Body of pancreas (tissue), 4 donors: ENCODE data around the gene CTSE. TPM values are rescaled to one million over a fixed set of nuclear protein-coding genes. Genes with fewer than 3 reads are reported as not detected.

Source experiments
- ATAC-seq: fragments of 150-250 bp; one replicate; pipeline ENCODE4 v1.9.1; 2016
- DNase-seq, 4 donors: peaks; one replicate each; pipeline ENCODE4 v3.0.0-alpha.2; 2019
- H3K27ac ChIP-seq, 4 donors: fragments of 200-600 bp; sonication (generic); 1 replicate in 3 of 4; 2 replicates in 1 of 4; pipeline versions ENCODE4 v1.5.1 to v1.6.1; 2016 to 2019; ENCODE audit warnings: mild to moderate bottlenecking in 1 of 4, mixed read lengths in 1 of 4, moderate library complexity in 1 of 4
- H3K27me3 ChIP-seq, 2 donors: fragments of 200-600 bp; sonication (generic); one replicate each; pipeline ENCODE4 v1.6.0; 2016; ENCODE audit warnings: mild to moderate bottlenecking in 1 of 2
- H3K36me3 ChIP-seq, 2 donors: fragments of 200-600 bp; sonication (generic); replicated peaks in 1 of 2; 2 replicates each; pipeline ENCODE4 v1.5.1; 2016; ENCODE audit warnings: low read depth in 2 of 2; ENCODE audit not compliant: insufficient read depth in 1 of 2
- H3K4me1 ChIP-seq: fragments of 200-600 bp; sonication (generic); one replicate; pipeline ENCODE4 v1.6.0; 2016
- H3K4me3 ChIP-seq, 2 donors: fragments of 200-600 bp; sonication (generic); 1 replicate in 1 of 2; 2 replicates in 1 of 2; pipeline ENCODE4 v1.5.1; 2016 to 2019
- H3K9me3 ChIP-seq, 3 donors: fragments of 200-600 bp; sonication (generic); 1 replicate in 2 of 3; 2 replicates in 1 of 3; pipeline ENCODE4 v1.5.1; 2016
- POLR2A ChIP-seq, 3 donors: fragments of 450-650 bp; IDR thresholded peaks; one replicate each; pipeline ENCODE4 v1.6.1; 2016; ENCODE audit warnings: antibody characterized with exemption in 3 of 3, mild to moderate bottlenecking in 2 of 3
- WGBS, 2 donors: methylation state at CpG; one replicate each; pipeline ENCODE4 v1.1.5; 2017; 5-methylcytosine and 5-hydroxymethylcytosine counted together
- intact Hi-C: fragments of 100-400 bp; cut with DNase I; formaldehyde crosslinking; loops from one replicate; pipeline ENCODE4 v1.15.1; 2023
- total RNA-seq, 2 donors: library from RNA; depleted of rRNA; stranded (reverse); fragments of >200 nt; gene quantifications; one replicate each; pipeline ENCODE4 v1.1.0, GENCODE V29; 2016
- TF ChIP-seq, protein P1 (sequence below), 7 experiments: fragments of 450-650 bp in 4 of 7; fragments of 200-600 bp in 3 of 7; sonication (generic) in 3 of 7; IDR thresholded peaks; one replicate each; pipeline ENCODE4 v1.5.1; 2016 to 2019; ENCODE audit warnings: antibody characterized with exemption in 7 of 7

CTSE gene
- total RNA-seq, 2 donors from 2014 or later: 4.9 to 28.3 TPM

DNA sequence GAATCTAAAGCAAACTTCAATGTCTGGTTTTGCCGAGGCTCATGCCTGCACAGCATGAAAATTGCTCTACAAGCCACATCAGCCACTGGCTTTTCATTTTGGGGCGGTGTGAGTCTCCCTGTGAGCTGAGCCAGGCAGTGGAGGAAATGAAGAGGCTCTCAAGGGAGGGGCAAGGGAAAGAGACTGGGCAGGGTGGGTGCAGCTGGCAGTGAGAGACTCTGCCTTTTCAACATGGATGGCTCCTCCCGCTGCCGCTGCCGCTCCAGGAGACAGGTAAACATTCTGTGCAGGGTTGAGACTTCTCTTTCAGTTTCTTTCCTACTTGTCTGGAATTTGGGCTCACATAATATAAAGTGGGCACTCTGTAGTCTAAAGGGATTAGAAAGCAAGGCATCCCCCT is 11.3 kb upstream of the CTSE start:
- H3K27me3 ChIP-seq: peaks cover 0 to 3% of the 10 kb centered on the region in 2 donors
- no peaks in the 10 kb centered on the region for H3K9me3 ChIP-seq
- H3K27ac ChIP-seq: no peak overlapping the region
- 41 to 58% methylated on average over 5 of the region's 5 CpGs for WGBS, 2 donors
- H3K36me3 ChIP-seq: no peaks in the 10 kb centered on the region
- DNase-seq (no peak), ATAC-seq (no peak)
- intact Hi-C loops: no loop called here
- H3K4me1 ChIP-seq: no peaks in the 10 kb centered on the region
- TF ChIP-seq POLR2A (IDR thresholded peaks at IDR 0.05): no peak
- TF ChIP-seq, protein P1, sequence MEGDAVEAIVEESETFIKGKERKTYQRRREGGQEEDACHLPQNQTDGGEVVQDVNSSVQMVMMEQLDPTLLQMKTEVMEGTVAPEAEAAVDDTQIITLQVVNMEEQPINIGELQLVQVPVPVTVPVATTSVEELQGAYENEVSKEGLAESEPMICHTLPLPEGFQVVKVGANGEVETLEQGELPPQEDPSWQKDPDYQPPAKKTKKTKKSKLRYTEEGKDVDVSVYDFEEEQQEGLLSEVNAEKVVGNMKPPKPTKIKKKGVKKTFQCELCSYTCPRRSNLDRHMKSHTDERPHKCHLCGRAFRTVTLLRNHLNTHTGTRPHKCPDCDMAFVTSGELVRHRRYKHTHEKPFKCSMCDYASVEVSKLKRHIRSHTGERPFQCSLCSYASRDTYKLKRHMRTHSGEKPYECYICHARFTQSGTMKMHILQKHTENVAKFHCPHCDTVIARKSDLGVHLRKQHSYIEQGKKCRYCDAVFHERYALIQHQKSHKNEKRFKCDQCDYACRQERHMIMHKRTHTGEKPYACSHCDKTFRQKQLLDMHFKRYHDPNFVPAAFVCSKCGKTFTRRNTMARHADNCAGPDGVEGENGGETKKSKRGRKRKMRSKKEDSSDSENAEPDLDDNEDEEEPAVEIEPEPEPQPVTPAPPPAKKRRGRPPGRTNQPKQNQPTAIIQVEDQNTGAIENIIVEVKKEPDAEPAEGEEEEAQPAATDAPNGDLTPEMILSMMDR (IDR thresholded peaks at IDR 0.05): no peak
- no peak overlapping the region for H3K4me3 ChIP-seq

DNA sequence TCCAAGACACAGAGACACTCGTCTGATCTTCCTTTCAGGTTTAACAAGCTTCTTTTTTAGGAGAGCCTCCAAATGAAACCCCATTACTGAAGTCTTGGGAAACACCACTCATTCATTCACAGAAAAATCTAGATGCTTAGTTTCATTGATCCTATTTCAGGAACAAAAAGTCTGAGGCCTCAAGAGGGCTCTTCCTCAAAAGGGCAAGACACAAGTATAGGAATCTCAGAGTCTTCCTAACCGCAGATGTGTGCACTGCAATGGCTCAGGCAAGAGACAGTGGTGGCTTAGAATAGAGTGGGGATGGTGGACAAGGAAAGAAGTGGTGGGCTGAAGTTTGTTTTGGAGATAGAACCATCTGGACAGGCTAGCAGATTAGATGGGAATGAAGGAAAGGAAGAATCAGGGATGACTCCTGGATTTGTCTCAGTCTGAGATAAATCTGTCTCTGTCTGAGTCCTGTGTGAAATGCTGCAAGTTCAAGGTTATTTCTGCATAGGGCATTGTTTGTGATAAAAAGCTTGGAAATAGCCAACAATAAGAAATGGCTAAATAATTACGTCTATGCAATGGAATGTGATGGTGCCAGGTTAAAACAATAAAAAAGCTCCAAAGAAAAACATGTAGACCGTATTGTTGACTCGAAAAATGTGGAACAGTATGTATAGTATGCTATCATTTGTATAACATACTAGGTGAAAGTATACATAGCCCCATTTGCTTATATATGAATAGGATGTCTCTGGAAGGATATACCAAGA is 8.9 kb upstream of the CTSE start:
- no peaks in the 10 kb centered on the region for H3K36me3 ChIP-seq
- 55 to 63% methylated on average over 5 of the region's 5 CpGs for WGBS, 2 donors
- ATAC-seq (no peak), DNase-seq (no peak)
- no peaks in the 10 kb centered on the region for H3K4me1 ChIP-seq
- intact Hi-C loops: loop anchor here (5.0 kb wide), 1 partner anchor 75 kb away; no protein-coding TSS in a partner anchor
- H3K27me3 ChIP-seq: no peaks in the 10 kb centered on the region
- H3K27ac ChIP-seq: no peak overlapping the region
- no peak overlapping the region for H3K4me3 ChIP-seq
- H3K9me3 ChIP-seq: no peaks in the 10 kb centered on the region
- no peak for TF ChIP-seq POLR2A (IDR thresholded peaks at IDR 0.05)
- TF ChIP-seq, protein P1 (IDR thresholded peaks at IDR 0.05): no peak

DNA sequence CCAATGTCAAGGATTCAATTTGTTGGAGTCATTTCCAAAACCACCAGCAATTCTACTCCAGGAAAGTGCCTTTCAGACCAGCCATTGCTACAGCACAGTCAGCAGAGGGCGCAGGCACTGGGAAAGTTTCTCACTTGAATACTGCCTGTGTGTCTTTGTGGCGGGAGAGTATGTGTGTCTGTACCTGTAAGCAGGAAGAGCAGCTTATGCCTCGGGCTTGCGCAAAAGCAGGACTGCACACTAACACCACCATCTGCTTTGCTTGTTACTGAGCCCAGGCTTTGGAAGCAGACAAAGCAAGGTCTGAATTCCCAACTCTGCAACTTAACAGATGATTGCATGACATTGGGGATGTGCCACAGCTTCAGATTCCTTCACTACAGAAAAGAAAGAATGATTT is 7.0 kb upstream of the CTSE start:
- H3K27ac ChIP-seq: no peak overlapping the region
- peak; percentile 72 to 87 (median 82) for DNase-seq
- peak; percentile 96 for ATAC-seq
- H3K36me3 ChIP-seq: no peaks in the 10 kb centered on the region
- intact Hi-C loops: loop anchor here (5.0 kb wide), 1 partner anchor 77 kb away; no protein-coding TSS in a partner anchor
- no peaks in the 10 kb centered on the region for H3K4me1 ChIP-seq
- TF ChIP-seq, protein P1 (IDR thresholded peaks at IDR 0.05): peak; percentile 70 to 92 (median 83)
- TF ChIP-seq POLR2A (IDR thresholded peaks at IDR 0.05): no peak
- WGBS, 2 donors: 0% methylated on average over 3 to 4 of the region's 4 CpGs
- H3K9me3 ChIP-seq: no peaks in the 10 kb centered on the region
- no peak overlapping the region for H3K4me3 ChIP-seq
- no peaks in the 10 kb centered on the region for H3K27me3 ChIP-seq

DNA sequence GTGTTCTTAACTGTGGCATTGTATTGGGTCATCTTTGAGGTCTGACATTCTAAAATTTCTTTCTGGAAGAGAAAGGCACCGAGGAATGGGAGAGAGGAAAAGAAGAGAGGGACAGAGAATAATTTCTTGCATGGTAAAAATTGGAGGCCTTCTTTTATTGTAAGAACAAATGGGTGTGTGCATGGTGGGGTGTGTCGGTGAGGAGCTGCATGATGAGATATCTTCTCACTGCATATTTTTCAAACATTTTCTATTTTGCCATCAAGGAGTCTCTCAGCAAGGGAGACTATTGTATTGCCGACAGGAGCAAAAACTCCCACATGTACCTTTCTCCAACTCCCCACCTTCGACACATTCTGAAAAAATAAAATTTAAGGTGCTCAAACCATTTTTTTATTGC is 6.5 kb upstream of the CTSE start:
- Histone ChIP-seq H3K27me3 (no peaks in the 10 kb centered on the region), H3K36me3 (no peaks in the 10 kb centered on the region), H3K4me3 (no peak overlapping the region), H3K27ac (no peak overlapping the region), H3K4me1 (no peaks in the 10 kb centered on the region), H3K9me3 (no peaks in the 10 kb centered on the region)
- TF ChIP-seq POLR2A (IDR thresholded peaks at IDR 0.05): no peak
- 46 to 64% methylated on average over 4 of the region's 4 CpGs for WGBS, 2 donors
- ATAC-seq (no peak), DNase-seq (no peak)
- intact Hi-C loops: loop anchor here (5.0 kb wide), 1 partner anchor 77 kb away; no protein-coding TSS in a partner anchor

DNA sequence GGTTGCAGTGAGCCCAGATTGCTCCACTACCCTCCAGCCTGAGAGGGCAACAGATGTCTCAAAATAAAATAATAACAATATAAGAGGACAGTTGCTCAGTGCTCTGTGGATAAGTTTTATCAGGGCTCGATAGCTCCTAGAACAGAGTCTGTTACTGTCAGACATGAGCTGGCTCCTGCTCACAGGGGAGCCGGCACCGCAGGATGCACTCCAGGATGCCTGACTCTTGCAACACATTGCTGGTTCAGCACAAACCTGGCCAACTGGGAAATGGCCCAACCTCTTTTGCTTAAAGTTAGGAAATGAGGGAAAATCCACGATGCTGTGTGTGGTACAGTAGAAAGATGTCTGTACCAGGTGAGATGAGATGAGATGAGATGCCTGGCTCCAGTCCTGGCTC is 5.8 kb upstream of the CTSE start:
- DNase-seq (peak in 3 of 4 donors; percentile 35 to 55 (median 49)), ATAC-seq (peak; percentile 30)
- Histone ChIP-seq H3K4me1 (no peaks in the 10 kb centered on the region), H3K27ac (no peak overlapping the region), H3K36me3 (no peaks in the 10 kb centered on the region), H3K4me3 (no peak overlapping the region), H3K27me3 (no peaks in the 10 kb centered on the region), H3K9me3 (no peaks in the 10 kb centered on the region)
- 34 to 45% methylated on average over 4 of the region's 4 CpGs for WGBS, 2 donors
- intact Hi-C loops: no loop called here
- TF ChIP-seq POLR2A (IDR thresholded peaks at IDR 0.05): no peak
- TF ChIP-seq, protein P1 (IDR thresholded peaks at IDR 0.05): no peak
